Neural progenitor cell (in vitro differentiated cells): ENCODE results near the gene CEP128.

Experiments
- CTCF ChIP-seq: fragments of 200-600 bp; sonication (generic); IDR thresholded peaks from 2 replicates; pipeline ENCODE4 v1.5.1; 2017; ENCODE audit warnings: antibody characterized with exemption, mild to moderate bottlenecking
- EZH2 ChIP-seq: fragments of 200-600 bp; sonication (generic); IDR thresholded peaks from 2 replicates; pipeline ENCODE4 v1.6.1; 2017; ENCODE audit warnings: antibody characterized with exemption, mild to moderate bottlenecking, moderate library complexity

GRCh38 chr14:80624581-80624980 is 317.0 kb downstream of the CEP128 start:
- TF ChIP-seq CTCF (no peak), EZH2 (no peak)
